Measurements from ENCODE around the gene ZNF652.
"Not testable (repeated sequence)": the region's sequence is repeated elsewhere in the genome, so short reads cannot be mapped to it uniquely, and the experiment has no call there.

ZNF652 gene

GRCh38 chr17:49361902-49362722 is at the start of gene ZNF652:
ZNF652 (minus strand) TSS chr17:49362250; CDS start chr17:49317725, 44,525 bp downstream.
- DNase-seq: peak; percentile 90

GRCh38 chr17:49409066-49409465 is 47.0 kb upstream of the ZNF652 start:
- DNase-seq: no peak

- DNase-seq: peak; percentile 92
These were observed 46.0 kb upstream of the ZNF652 start for GRCh38 chr17:49407981-49408501.

- no peak for DNase-seq
These were observed 45.0 kb upstream of the ZNF652 start for GRCh38 chr17:49407086-49407485.

- no peak for DNase-seq
These were observed 44.5 kb upstream of the ZNF652 start for GRCh38 chr17:49406421-49407061.

- DNase-seq: no peak
These were observed 42.9 kb upstream of the ZNF652 start for GRCh38 chr17:49404906-49405305.

- DNase-seq: no peak
These were observed 42.3 kb upstream of the ZNF652 start for GRCh38 chr17:49404361-49404760.

GRCh38 chr17:49403514-49404289 is 41.7 kb upstream of the ZNF652 start:
- no peak for DNase-seq

- DNase-seq: no peak
These were observed 40.7 kb upstream of the ZNF652 start for GRCh38 chr17:49402706-49403105.

GRCh38 chr17:49401971-49402611 is 40.0 kb upstream of the ZNF652 start:
- no peak for DNase-seq

GRCh38 chr17:49399995-49400394 is 37.9 kb upstream of the ZNF652 start:
- no peak for DNase-seq

- DNase-seq: no peak
These were observed 35.5 kb upstream of the ZNF652 start for GRCh38 chr17:49397586-49397985.

GRCh38 chr17:49393491-49394255 is 31.6 kb upstream of the ZNF652 start:
- no peak for DNase-seq

- no peak for DNase-seq
These were observed 28.7 kb upstream of the ZNF652 start for GRCh38 chr17:49390548-49391324.

GRCh38 chr17:49389514-49390347 is 27.7 kb upstream of the ZNF652 start:
- not testable (repeated sequence) for DNase-seq

- DNase-seq: no peak
These were observed 26.9 kb upstream of the ZNF652 start for GRCh38 chr17:49388692-49389513.

GRCh38 chr17:49388290-49388640 is 26.2 kb upstream of the ZNF652 start:
- no peak for DNase-seq

- DNase-seq: no peak
These were observed 25.6 kb upstream of the ZNF652 start for GRCh38 chr17:49387498-49388289.

- no peak for DNase-seq
These were observed 24.3 kb upstream of the ZNF652 start for GRCh38 chr17:49386373-49386772.
